Measurements from ENCODE around the gene COQ5. TPM values are rescaled to one million over a fixed set of nuclear protein-coding genes. Genes with fewer than 3 reads are reported as not detected.

Gene COQ5
- total RNA-seq, 1 experiment from 2014 or later: 35.1 TPM

DNA sequence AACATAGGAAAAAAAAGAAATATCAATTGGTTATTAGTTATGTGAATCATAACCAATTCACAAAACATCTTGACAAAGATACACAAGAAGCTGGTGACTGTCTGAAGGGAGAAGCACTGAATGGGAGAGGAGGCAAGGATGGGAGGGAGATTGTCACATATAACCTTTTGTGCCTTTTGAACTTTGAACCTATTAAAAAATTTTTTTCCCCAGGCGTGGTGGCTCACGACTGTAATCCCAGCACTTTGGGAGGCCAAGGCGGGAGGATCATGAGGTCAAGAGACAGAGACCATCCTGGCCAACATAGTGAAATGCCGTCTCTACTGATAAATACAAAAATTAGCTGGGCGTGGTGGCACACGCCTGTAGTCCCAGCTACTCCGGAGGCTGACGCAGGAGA is 20.4 kb downstream of the COQ5 start:
- Mint-ChIP-seq H3K9me3 (no peaks in the 10 kb centered on the region), H3K4me3 (no peak overlapping the region), H3K27me3 (ENCODE audit: low read depth) (no peaks in the 10 kb centered on the region), H3K4me1 (peaks cover 17% of the 10 kb centered on the region), H3K27ac (no peak overlapping the region), H3K36me3 (peaks cover 35% of the 10 kb centered on the region)
- CTCF ChIA-PET: no interaction called here
- TF ChIP-seq JUN (CRISPR knock-in tag; IDR thresholded peaks at IDR 0.05): no peak
- no peak for TF ChIP-seq EMX1 (CRISPR knock-in tag; IDR thresholded peaks at IDR 0.05)
- TF ChIP-seq TEAD4 (CRISPR knock-in tag; IDR thresholded peaks at IDR 0.05): no peak
- TF ChIP-seq TCF7 (CRISPR knock-in tag; IDR thresholded peaks at IDR 0.05; ENCODE audit: low read depth): no peak
- TF ChIP-seq TEAD1 (CRISPR knock-in tag; IDR thresholded peaks at IDR 0.05): no peak
- TF ChIP-seq ZNF423 (CRISPR knock-in tag; IDR thresholded peaks at IDR 0.05): no peak
- no peak for TF ChIP-seq ATF1 (CRISPR knock-in tag; IDR thresholded peaks at IDR 0.05)
- TF ChIP-seq, protein P1, sequence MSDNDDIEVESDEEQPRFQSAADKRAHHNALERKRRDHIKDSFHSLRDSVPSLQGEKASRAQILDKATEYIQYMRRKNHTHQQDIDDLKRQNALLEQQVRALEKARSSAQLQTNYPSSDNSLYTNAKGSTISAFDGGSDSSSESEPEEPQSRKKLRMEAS (CRISPR knock-in tag; IDR thresholded peaks at IDR 0.05): no peak
- TF ChIP-seq SMAD3 (CRISPR knock-in tag; IDR thresholded peaks at IDR 0.05; ENCODE audit: borderline replicate concordance): no peak
- TF ChIP-seq, protein P2, sequence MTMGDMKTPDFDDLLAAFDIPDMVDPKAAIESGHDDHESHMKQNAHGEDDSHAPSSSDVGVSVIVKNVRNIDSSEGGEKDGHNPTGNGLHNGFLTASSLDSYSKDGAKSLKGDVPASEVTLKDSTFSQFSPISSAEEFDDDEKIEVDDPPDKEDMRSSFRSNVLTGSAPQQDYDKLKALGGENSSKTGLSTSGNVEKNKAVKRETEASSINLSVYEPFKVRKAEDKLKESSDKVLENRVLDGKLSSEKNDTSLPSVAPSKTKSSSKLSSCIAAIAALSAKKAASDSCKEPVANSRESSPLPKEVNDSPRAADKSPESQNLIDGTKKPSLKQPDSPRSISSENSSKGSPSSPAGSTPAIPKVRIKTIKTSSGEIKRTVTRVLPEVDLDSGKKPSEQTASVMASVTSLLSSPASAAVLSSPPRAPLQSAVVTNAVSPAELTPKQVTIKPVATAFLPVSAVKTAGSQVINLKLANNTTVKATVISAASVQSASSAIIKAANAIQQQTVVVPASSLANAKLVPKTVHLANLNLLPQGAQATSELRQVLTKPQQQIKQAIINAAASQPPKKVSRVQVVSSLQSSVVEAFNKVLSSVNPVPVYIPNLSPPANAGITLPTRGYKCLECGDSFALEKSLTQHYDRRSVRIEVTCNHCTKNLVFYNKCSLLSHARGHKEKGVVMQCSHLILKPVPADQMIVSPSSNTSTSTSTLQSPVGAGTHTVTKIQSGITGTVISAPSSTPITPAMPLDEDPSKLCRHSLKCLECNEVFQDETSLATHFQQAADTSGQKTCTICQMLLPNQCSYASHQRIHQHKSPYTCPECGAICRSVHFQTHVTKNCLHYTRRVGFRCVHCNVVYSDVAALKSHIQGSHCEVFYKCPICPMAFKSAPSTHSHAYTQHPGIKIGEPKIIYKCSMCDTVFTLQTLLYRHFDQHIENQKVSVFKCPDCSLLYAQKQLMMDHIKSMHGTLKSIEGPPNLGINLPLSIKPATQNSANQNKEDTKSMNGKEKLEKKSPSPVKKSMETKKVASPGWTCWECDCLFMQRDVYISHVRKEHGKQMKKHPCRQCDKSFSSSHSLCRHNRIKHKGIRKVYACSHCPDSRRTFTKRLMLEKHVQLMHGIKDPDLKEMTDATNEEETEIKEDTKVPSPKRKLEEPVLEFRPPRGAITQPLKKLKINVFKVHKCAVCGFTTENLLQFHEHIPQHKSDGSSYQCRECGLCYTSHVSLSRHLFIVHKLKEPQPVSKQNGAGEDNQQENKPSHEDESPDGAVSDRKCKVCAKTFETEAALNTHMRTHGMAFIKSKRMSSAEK (CRISPR knock-in tag; IDR thresholded peaks at IDR 0.05; ENCODE audit: borderline replicate concordance): no peak
- TF ChIP-seq MYBL2 (CRISPR knock-in tag; IDR thresholded peaks at IDR 0.05): no peak
- TF ChIP-seq, protein P3, sequence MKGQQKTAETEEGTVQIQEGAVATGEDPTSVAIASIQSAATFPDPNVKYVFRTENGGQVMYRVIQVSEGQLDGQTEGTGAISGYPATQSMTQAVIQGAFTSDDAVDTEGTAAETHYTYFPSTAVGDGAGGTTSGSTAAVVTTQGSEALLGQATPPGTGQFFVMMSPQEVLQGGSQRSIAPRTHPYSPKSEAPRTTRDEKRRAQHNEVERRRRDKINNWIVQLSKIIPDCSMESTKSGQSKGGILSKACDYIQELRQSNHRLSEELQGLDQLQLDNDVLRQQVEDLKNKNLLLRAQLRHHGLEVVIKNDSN (CRISPR knock-in tag; IDR thresholded peaks at IDR 0.05): no peak
- no peak for TF ChIP-seq FOXJ3 (CRISPR knock-in tag; IDR thresholded peaks at IDR 0.05; ENCODE audit: borderline replicate concordance)
- TF ChIP-seq, protein P4, sequence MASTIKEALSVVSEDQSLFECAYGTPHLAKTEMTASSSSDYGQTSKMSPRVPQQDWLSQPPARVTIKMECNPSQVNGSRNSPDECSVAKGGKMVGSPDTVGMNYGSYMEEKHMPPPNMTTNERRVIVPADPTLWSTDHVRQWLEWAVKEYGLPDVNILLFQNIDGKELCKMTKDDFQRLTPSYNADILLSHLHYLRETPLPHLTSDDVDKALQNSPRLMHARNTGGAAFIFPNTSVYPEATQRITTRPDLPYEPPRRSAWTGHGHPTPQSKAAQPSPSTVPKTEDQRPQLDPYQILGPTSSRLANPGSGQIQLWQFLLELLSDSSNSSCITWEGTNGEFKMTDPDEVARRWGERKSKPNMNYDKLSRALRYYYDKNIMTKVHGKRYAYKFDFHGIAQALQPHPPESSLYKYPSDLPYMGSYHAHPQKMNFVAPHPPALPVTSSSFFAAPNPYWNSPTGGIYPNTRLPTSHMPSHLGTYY (CRISPR knock-in tag; IDR thresholded peaks at IDR 0.05): no peak
- no peak for TF ChIP-seq GRHL2 (CRISPR knock-in tag; IDR thresholded peaks at IDR 0.05; ENCODE audit: insufficient replicate concordance, severe bottlenecking)
- TF ChIP-seq, protein P5, sequence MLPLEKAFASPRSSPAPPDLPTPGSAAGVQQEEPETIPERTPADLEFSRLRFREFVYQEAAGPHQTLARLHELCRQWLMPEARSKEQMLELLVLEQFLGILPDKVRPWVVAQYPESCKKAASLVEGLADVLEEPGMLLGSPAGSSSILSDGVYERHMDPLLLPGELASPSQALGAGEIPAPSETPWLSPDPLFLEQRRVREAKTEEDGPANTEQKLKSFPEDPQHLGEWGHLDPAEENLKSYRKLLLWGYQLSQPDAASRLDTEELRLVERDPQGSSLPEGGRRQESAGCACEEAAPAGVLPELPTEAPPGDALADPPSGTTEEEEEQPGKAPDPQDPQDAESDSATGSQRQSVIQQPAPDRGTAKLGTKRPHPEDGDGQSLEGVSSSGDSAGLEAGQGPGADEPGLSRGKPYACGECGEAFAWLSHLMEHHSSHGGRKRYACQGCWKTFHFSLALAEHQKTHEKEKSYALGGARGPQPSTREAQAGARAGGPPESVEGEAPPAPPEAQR (CRISPR knock-in tag; IDR thresholded peaks at IDR 0.05): no peak
- TF ChIP-seq ZNF396 (CRISPR knock-in tag; IDR thresholded peaks at IDR 0.05; ENCODE audit: borderline replicate concordance): no peak
- DNase-seq (ENCODE audit: low spot score) (no peak), ATAC-seq (no peak)
- POLR2A ChIA-PET: interaction anchor here (0.7 kb wide), 1 partner anchor 8 kb away, joined by 3 read pairs; no protein-coding TSS in a partner anchor

DNA sequence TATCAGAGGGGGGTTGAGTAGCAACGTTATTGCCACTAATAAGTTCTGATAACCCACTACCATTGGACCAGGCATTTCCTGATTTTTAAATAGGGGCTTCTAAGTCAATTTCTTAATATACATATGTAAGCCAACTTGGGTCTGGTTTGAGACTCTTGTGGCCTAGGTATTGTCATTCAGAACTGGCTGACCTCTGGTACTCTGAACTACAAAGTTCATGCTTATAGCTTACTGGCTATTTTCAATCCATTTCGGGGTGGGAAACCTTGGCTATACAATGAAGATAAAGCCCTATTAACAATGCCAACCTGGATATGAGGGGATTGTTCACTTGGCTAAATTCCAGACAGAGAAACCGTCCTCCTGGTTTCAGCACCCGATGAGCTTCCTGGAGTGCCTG is 24.4 kb downstream of the COQ5 start:
- peaks cover 44% of the 10 kb centered on the region for H3K36me3 Mint-ChIP-seq
- CTCF ChIA-PET: interaction anchor here (0.8 to 1.6 kb wide), 8 partner anchors 8 to 187 kb away, joined by 3 to 11 read pairs (median 4); partner anchors contain the start of genes DYNLL1 and SRSF9
- TF ChIP-seq GTF2I (CRISPR knock-in tag; conservative IDR thresholded peaks at IDR 0.05) (no peak), NR2C2 (CRISPR knock-in tag; IDR thresholded peaks at IDR 0.05) (no peak), ZNF138 (CRISPR knock-in tag; conservative IDR thresholded peaks at IDR 0.05) (no peak)
- TF ChIP-seq, protein P6, sequence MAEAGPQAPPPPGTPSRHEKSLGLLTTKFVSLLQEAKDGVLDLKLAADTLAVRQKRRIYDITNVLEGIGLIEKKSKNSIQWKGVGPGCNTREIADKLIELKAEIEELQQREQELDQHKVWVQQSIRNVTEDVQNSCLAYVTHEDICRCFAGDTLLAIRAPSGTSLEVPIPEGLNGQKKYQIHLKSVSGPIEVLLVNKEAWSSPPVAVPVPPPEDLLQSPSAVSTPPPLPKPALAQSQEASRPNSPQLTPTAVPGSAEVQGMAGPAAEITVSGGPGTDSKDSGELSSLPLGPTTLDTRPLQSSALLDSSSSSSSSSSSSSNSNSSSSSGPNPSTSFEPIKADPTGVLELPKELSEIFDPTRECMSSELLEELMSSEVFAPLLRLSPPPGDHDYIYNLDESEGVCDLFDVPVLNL (CRISPR knock-in tag; IDR thresholded peaks at IDR 0.05; ENCODE audit: borderline replicate concordance, low read depth): no peak
- TF ChIP-seq, protein P7, sequence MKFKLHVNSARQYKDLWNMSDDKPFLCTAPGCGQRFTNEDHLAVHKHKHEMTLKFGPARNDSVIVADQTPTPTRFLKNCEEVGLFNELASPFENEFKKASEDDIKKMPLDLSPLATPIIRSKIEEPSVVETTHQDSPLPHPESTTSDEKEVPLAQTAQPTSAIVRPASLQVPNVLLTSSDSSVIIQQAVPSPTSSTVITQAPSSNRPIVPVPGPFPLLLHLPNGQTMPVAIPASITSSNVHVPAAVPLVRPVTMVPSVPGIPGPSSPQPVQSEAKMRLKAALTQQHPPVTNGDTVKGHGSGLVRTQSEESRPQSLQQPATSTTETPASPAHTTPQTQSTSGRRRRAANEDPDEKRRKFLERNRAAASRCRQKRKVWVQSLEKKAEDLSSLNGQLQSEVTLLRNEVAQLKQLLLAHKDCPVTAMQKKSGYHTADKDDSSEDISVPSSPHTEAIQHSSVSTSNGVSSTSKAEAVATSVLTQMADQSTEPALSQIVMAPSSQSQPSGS (CRISPR knock-in tag; IDR thresholded peaks at IDR 0.05; ENCODE audit: borderline replicate concordance, low read depth): no peak

More for the DNA sequence above, 24.4 kb downstream of the COQ5 start:
- POLR2A ChIA-PET: interaction anchor here (1.1 to 1.9 kb wide), 3 partner anchors 8 to 77 kb away, joined by 3 to 9 read pairs (median 3); partner anchors contain the start of genes DYNLL1 and POP5
- Mint-ChIP-seq H3K27me3 (ENCODE audit: low read depth) (no peaks in the 10 kb centered on the region), H3K4me1 (peaks cover 17% of the 10 kb centered on the region), H3K9me3 (no peaks in the 10 kb centered on the region; the same call in 1 of the 2 replicates), H3K4me3 (peak overlapping the region; percentile 20; the same call in 1 of the 2 replicates), H3K27ac (peak overlapping the region; percentile 78)
- no peak for DNase-seq (ENCODE audit: low spot score)
- peak; percentile 76 for ATAC-seq
